Stimulated activated CD8-positive, alpha-beta memory T cell treated with anti-CD3 and anti-CD28 coated beads, Interleukin-4, amount 100 ng/mL, for 4 hours (primary cell): ENCODE results near the gene ASIC3.
"Not testable (repeated sequence)": the region's sequence is repeated elsewhere in the genome, so short reads cannot be mapped to it uniquely, and the experiment has no call there.

Experiments
- DNase-seq, 2 donors: peaks; one replicate each; pipeline ENCODE4 v3.0.0-alpha.2; 2020; ENCODE audit warnings: low read depth in 2 of 2, low spot score in 1 of 2

The ASIC3 gene

GRCh38 chr7:151032936-151033863 lies 15.1 kb upstream of the ASIC3 start:
- DNase-seq: no peak

GRCh38 chr7:151033864-151034249 lies 14.5 kb upstream of the ASIC3 start:
- no peak for DNase-seq

GRCh38 chr7:151034312-151035025 lies 13.9 kb upstream of the ASIC3 start:
- DNase-seq: no peak

GRCh38 chr7:151035026-151035717 lies 13.2 kb upstream of the ASIC3 start:
- DNase-seq: no peak

DNA sequence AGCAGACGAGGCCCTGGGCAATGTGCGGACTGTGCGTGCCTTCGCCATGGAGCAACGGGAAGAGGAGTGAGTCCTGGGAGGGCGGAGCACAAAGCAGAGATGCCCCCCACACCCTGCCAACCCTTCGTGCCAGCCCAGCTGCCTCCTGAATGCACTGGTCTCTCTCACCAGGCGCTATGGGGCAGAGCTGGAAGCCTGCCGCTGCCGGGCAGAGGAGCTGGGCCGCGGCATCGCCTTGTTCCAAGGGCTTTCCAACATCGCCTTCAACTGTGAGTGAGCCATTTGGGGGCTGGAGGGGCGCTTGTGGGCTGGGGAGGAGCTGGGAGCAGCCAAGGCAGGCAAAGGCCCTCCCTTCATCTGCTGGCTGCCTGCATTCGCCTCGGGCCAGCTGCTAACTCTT lies 12.4 kb upstream of the ASIC3 start:
- DNase-seq: no peak

DNA sequence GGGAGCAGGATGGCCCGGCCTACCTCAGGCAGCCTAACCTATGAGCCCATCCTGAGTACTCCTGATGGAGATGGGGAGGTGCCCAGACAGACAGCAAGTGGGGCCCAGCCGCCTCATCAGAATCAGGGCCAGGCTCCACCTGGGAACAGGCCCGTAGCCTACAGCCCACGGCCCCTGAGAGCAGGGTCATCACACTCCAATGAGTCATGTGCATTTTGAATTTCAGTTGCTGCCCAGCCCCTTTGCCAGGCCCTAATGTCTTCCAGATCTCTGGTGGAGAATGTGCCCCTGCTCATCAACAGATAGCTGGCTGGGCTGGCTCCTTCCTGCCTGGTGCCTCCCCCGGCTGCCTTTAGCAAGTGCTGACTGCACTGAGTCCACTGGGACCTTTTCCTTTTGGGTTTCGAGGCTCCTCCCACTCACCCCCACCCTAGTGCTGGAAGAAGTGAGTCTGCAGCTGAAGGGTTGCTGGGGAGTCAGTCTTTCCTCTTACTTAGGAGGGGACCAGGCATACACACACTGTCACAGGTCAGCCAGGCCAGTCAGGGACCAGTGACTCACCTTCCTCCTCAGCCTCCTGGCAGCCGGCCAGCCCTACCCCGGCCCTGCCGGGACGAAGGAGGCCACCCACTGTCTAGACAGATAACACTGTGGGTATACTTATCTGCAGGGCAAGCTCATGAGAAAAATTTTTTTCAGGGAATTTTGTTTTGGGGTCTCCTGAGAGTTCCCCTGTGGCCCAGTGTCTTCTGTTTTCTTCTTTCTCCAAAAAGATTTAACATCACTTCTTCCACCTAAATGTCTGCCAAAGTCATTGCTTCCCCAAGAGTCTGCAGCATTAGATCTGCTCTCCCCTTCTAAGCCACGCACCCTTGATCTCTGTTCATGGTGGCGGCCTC lies 9.1 kb upstream of the ASIC3 start:
- peak in 1 of 2 donors; percentile 66 for DNase-seq

GRCh38 chr7:151039850-151040548 lies 8.3 kb upstream of the ASIC3 start:
- DNase-seq: no peak

- no peak for DNase-seq
Observed at GRCh38 chr7:151040616-151041375, 7.5 kb upstream of the ASIC3 start.

DNA sequence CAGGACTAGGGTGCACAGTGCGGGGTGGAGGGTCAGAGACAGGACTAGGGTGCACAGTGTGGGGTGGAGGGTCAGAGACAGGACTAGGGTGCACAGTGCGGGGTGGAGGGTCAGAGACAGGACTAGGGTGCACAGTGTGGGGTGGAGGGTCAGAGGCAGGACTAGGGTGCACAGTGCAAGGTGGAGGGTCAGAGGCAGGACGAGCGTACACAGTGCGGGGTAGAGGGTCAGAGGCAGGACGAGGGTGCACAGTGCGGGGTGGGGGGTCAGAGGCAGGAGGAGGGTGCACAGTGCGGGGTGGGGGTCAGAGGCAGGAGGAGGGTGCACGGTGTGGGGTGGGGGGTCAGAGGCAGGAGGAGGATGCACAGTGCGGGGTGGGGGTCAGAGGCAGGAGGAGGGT lies 4.9 kb upstream of the ASIC3 start:
- DNase-seq: not testable (repeated sequence)

- DNase-seq: no peak
Observed at GRCh38 chr7:151043959-151044358, 4.4 kb upstream of the ASIC3 start.

GRCh38 chr7:151045262-151045661 lies 3.1 kb upstream of the ASIC3 start:
- no peak for DNase-seq

- no peak for DNase-seq
Observed at GRCh38 chr7:151045967-151046366, 2.4 kb upstream of the ASIC3 start.

- no peak for DNase-seq
Observed at GRCh38 chr7:151046603-151047573, 1.4 kb upstream of the ASIC3 start.

- DNase-seq: no peak
Observed at GRCh38 chr7:151048911-151049463, 656 bp downstream of the ASIC3 start.

DNA sequence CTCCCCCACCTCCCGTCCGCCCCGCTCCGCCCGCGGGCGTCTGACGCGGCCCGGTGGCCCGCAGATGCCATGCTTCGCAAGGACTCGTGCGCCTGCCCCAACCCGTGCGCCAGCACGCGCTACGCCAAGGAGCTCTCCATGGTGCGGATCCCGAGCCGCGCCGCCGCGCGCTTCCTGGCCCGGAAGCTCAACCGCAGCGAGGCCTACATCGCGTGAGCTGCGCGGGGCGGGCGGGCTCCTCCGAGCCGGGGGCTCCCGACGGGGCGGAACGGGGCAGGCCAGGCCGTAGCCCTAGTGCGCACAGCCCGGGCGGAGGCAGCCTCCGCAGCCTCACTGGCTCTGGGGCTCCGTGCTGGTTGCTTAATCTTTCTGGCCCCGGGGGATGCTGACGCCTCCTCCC lies 2.8 kb downstream of the ASIC3 start:
- no peak for DNase-seq

- no peak for DNase-seq
Observed at GRCh38 chr7:151053096-151053495, 4.8 kb downstream of the ASIC3 start.

DNA sequence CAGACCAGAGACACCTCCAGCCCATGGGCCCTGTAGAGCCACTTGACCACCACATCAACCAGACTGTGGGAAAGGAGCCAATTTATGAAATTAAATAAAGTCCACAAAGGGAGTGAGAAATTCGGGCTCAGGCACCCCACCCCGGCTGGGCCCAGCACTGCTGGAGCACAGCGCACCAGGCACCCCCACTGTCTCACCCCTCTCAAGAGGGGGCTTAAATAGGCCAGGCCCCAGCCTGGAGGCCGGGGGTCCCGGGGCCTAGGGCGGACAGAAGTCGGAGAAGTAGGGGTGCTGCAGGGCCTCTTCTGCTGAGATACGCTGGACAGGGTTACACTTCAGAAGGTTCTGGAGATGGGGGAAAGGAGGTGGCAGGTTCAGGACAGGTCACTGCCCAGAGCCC lies 5.4 kb downstream of the ASIC3 start:
- DNase-seq: no peak

DNA sequence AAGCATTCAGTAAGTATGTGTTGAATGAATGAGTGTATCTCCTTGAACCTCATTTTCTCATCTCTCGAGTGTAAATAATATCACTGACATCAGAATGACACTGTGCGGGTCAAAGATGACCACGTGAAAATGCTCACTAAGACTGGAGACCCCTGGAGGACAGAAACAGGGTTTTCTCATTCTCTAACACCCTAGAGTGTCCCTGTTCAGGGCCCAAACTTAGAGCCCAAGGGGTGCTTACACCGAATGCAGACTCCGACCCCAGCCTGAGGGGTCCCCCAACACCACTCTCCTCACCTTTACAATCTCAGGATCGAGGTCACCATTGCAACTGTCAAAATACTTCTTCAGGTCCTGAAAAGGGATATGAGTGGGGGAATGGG lies 7.9 kb downstream of the ASIC3 start:
- no peak for DNase-seq
